IMR-90 (cell line): ENCODE results near the gene NMB. TPM values are rescaled to one million over a fixed set of nuclear protein-coding genes. Genes with fewer than 3 reads are reported as not detected.

Experiments
- polyA plus RNA-seq, 3 experiments: library from polyadenylated mRNA; depleted of rRNA; stranded (reverse); fragments of >200 nt; gene quantifications; 2 replicates each; pipeline ENCODE4 v1.2.3, GENCODE V29; 2012; ENCODE audit warnings: low replicate concordance in 1 of 3
- total RNA-seq: library from RNA; depleted of rRNA; stranded (reverse); fragments of >200 nt; gene quantifications from 2 replicates; pipeline ENCODE4 v1.2.3, GENCODE V29; 2012; rRNA removed

NMB gene
- total and polyA plus RNA-seq, 2 of the 4 experiments (the other 2 are of a cell fraction) = 1.3 to 3.8 TPM

Other genes with a start within 250 kb of the NMB start
- 15.0 and 18.3 TPM in 2 replicates for gene ZSCAN2, start 57.2 kb downstream of the NMB start, total RNA-seq
- gene ZSCAN2, start 57.2 kb downstream of the NMB start, polyA plus RNA-seq (2012; rRNA removed) = 10.4 and 11.1 TPM in 2 replicates
- gene WDR73, start 3.9 kb downstream of the NMB start, total RNA-seq = 18.6 and 25.5 TPM in 2 replicates
- gene WDR73, start 3.9 kb downstream of the NMB start, polyA plus RNA-seq (2012; rRNA removed) = 18.8 and 21.5 TPM in 2 replicates
- gene SEC11A, start 57.9 kb upstream of the NMB start, total RNA-seq = 62.4 and 233 TPM in 2 replicates
- 91.8 and 108 TPM in 2 replicates for gene SEC11A, start 57.9 kb upstream of the NMB start, polyA plus RNA-seq (2012; rRNA removed)
- 4.2 and 4.3 TPM in 2 replicates for gene ZNF592, start 90.4 kb upstream of the NMB start, total RNA-seq
- 10.2 and 11.5 TPM in 2 replicates for gene ZNF592, start 90.4 kb upstream of the NMB start, polyA plus RNA-seq (2012; rRNA removed)
- gene ALPK3, start 159.2 kb upstream of the NMB start, total RNA-seq = under 0.01 TPM in 2 replicates
- gene ALPK3, start 159.2 kb upstream of the NMB start, polyA plus RNA-seq (2012; rRNA removed) = 0.06 and 0.26 TPM in 2 replicates
- not detected in 2 replicates for gene SLC28A1, start 226.5 kb upstream of the NMB start, total RNA-seq
- not detected in 2 replicates for gene SLC28A1, start 226.5 kb upstream of the NMB start, polyA plus RNA-seq (2012; rRNA removed)